H9 (cell line): ENCODE data around the gene DPYSL3. TPM values are rescaled to one million over a fixed set of nuclear protein-coding genes. Genes with fewer than 3 reads are reported as not detected.

ENCODE experiments used
- DNase-seq: peaks from one replicate; pipeline ENCODE4 v3.0.0-alpha.2; 2017
- H2AFZ ChIP-seq: one replicate; pipeline ENCODE4 v1.6.1; 2013; ENCODE audit warnings: mild to moderate bottlenecking, low read length, control low read depth, moderate library complexity
- H2AK5ac ChIP-seq: 2 replicates; pipeline ENCODE4 v1.6.1; 2013; ENCODE audit warnings: low read length, control low read depth, mixed read lengths; ENCODE audit not compliant: insufficient read length
- H2BK120ac ChIP-seq: one replicate; pipeline ENCODE4 v1.6.1; 2013; ENCODE audit warnings: low read depth, mild to moderate bottlenecking, low read length, control low read depth, inconsistent platforms; ENCODE audit not compliant: poor library complexity, severe bottlenecking
- H2BK12ac ChIP-seq: 2 replicates; pipeline ENCODE4 v1.6.1; 2013; ENCODE audit warnings: low read length, control low read depth, mixed read lengths, low read depth; ENCODE audit not compliant: insufficient read length
- H2BK15ac ChIP-seq: 2 replicates; pipeline ENCODE4 v1.6.1; 2013; ENCODE audit warnings: low read depth, low read length, control low read depth
- H2BK20ac ChIP-seq: one replicate; pipeline ENCODE4 v1.6.1; 2013; ENCODE audit warnings: low read depth, mild to moderate bottlenecking, low read length, control low read depth, inconsistent platforms; ENCODE audit not compliant: poor library complexity, severe bottlenecking
- H2BK5ac ChIP-seq: 2 replicates; pipeline ENCODE4 v1.6.1; 2013; ENCODE audit warnings: low read length, control low read depth, mixed read lengths; ENCODE audit not compliant: insufficient read length
- H3K14ac ChIP-seq: 2 replicates; pipeline ENCODE4 v1.6.1; 2013; ENCODE audit warnings: low read length, control low read depth; ENCODE audit not compliant: insufficient read depth
- H3K18ac ChIP-seq: 2 replicates; pipeline ENCODE4 v1.6.1; 2013; ENCODE audit warnings: low read depth, mild to moderate bottlenecking, mixed read lengths, low read length, control low read depth; ENCODE audit not compliant: insufficient read length
- H3K23ac ChIP-seq: 2 replicates; pipeline ENCODE4 v1.6.1; 2013; ENCODE audit warnings: low read length, control low read depth, mixed read lengths, low read depth; ENCODE audit not compliant: insufficient read length
- H3K23me2 ChIP-seq: 2 replicates; pipeline ENCODE4 v1.6.1; 2013; ENCODE audit warnings: low read depth, mild to moderate bottlenecking, mixed read lengths, low read length, control low read depth; ENCODE audit not compliant: insufficient read length, poor library complexity, severe bottlenecking
- H3K27ac ChIP-seq: 2 replicates; pipeline ENCODE4 v1.5.1; 2013; ENCODE audit warnings: low read length, control low read depth, mixed read lengths, low read depth; ENCODE audit not compliant: insufficient read length
- H3K27me3 ChIP-seq: 2 replicates; pipeline ENCODE4 v1.6.1; 2013; ENCODE audit warnings: low read length, control low read depth, inconsistent platforms; ENCODE audit not compliant: insufficient read depth
- H3K4ac ChIP-seq: 2 replicates; pipeline ENCODE4 v1.6.1; 2013; ENCODE audit warnings: low read depth, mild to moderate bottlenecking, control low read depth, inconsistent platforms, low read length, moderate library complexity
- H3K4me1 ChIP-seq: 2 replicates; pipeline ENCODE4 v1.6.1; 2013; ENCODE audit warnings: low read length, control low read depth, inconsistent platforms; ENCODE audit not compliant: insufficient read depth
- H3K4me2 ChIP-seq: 2 replicates; pipeline ENCODE4 v1.6.1; 2013; ENCODE audit warnings: low read length, control low read depth, mixed read lengths; ENCODE audit not compliant: insufficient read length, insufficient read depth
- H3K56ac ChIP-seq: 2 replicates; pipeline ENCODE4 v1.6.1; 2013; ENCODE audit warnings: low read depth, mild to moderate bottlenecking, mixed read lengths, low read length, control low read depth; ENCODE audit not compliant: insufficient read length
- H3K79me1 ChIP-seq: 2 replicates; pipeline ENCODE4 v1.6.1; 2013; ENCODE audit warnings: low read depth, mild to moderate bottlenecking, moderate library complexity, low read length, control low read depth, inconsistent platforms; ENCODE audit not compliant: insufficient read depth, poor library complexity, severe bottlenecking
- H3K79me2 ChIP-seq: 2 replicates; pipeline ENCODE4 v1.6.1; 2013; ENCODE audit warnings: low read length, control low read depth, inconsistent platforms; ENCODE audit not compliant: insufficient read depth
- H3K9ac ChIP-seq: 2 replicates; pipeline ENCODE4 v1.6.1; 2013; ENCODE audit warnings: low read length, control low read depth, mixed read lengths; ENCODE audit not compliant: insufficient read length; ENCODE audit errors: extremely low read depth
- H3K9me3 ChIP-seq: one replicate; pipeline ENCODE4 v1.6.1; 2013; ENCODE audit warnings: low read depth, low read length, inconsistent platforms; ENCODE audit not compliant: control insufficient read depth
- H3T11ph ChIP-seq: one replicate; pipeline ENCODE4 v1.6.1; 2013; ENCODE audit warnings: mild to moderate bottlenecking, low read length, control low read depth, inconsistent platforms
- H4K20me1 ChIP-seq: one replicate; pipeline ENCODE4 v1.6.1; 2013; ENCODE audit not compliant: control insufficient read depth, insufficient read length, insufficient read depth
- H4K5ac ChIP-seq: 2 replicates; pipeline ENCODE4 v1.6.1; 2013; ENCODE audit warnings: low read depth, mild to moderate bottlenecking, mixed read lengths, low read length, control low read depth; ENCODE audit not compliant: insufficient read length
- H4K8ac ChIP-seq: replicated peaks from 2 replicates; pipeline ENCODE4 v1.6.1; 2013; ENCODE audit warnings: low read length, control low read depth, mixed read lengths, low read depth; ENCODE audit not compliant: insufficient read length
- H4K91ac ChIP-seq: 2 replicates; pipeline ENCODE4 v1.6.1; 2013; ENCODE audit warnings: low read depth, mild to moderate bottlenecking, moderate library complexity, mixed read lengths, low read length, control low read depth; ENCODE audit not compliant: insufficient read length
- H3K27ac Mint-ChIP-seq, 3 experiments: 2 replicates in 2 of 3; 3 replicates in 1 of 3; pipeline ENCODE4 v1.8.0; 2020 to 2021; ENCODE audit warnings: mixed read lengths in 3 of 3, mild to moderate bottlenecking in 1 of 3, moderate library complexity in 1 of 3
- H3K27me3 Mint-ChIP-seq: 2 replicates; pipeline ENCODE4 v1.8.0; 2021; ENCODE audit warnings: low read depth, mild to moderate bottlenecking, moderate library complexity, mixed read lengths
- H3K36me3 Mint-ChIP-seq, 3 experiments: 2 replicates in 2 of 3; 3 replicates in 1 of 3; pipeline ENCODE4 v1.8.0; 2020 to 2021; ENCODE audit warnings: low read depth in 3 of 3, mixed read lengths in 3 of 3; ENCODE audit not compliant: insufficient read depth in 1 of 3
- H3K4me1 Mint-ChIP-seq, 2 experiments: 2 replicates each; pipeline ENCODE4 v1.8.0; 2020; ENCODE audit warnings: mixed read lengths in 2 of 2
- H3K4me3 Mint-ChIP-seq, 2 experiments: 2 replicates in 1 of 2; 3 replicates in 1 of 2; pipeline ENCODE4 v1.8.0; 2020 to 2021; ENCODE audit warnings: mild to moderate bottlenecking in 2 of 2, mixed read lengths in 2 of 2, moderate library complexity in 1 of 2
- H3K9me3 Mint-ChIP-seq, 2 experiments: 2 replicates in 1 of 2; 3 replicates in 1 of 2; pipeline ENCODE4 v1.8.0; 2020; ENCODE audit warnings: mild to moderate bottlenecking in 2 of 2, mixed read lengths in 2 of 2, moderate library complexity in 1 of 2
- CTCF ChIP-seq: fragments of 200-600 bp; sonication (generic); conservative IDR thresholded peaks from 3 replicates; pipeline ENCODE4 v1.8.0; 2021; ENCODE audit warnings: antibody characterized with exemption, mild to moderate bottlenecking
- WGBS: extraction: QIAGEN DNeasy Blood & Tissue Kit; methylation state at CpG from one replicate; pipeline ENCODE4 v1.1.7; 2013; ENCODE audit warnings: missing lambda C conversion rate, low lambda C conversion rate, mixed read lengths; ENCODE audit not compliant: insufficient read length; ENCODE audit errors: extremely low coverage; 5-methylcytosine and 5-hydroxymethylcytosine counted together
- total RNA-seq: library from RNA; stranded (reverse); gene quantifications from 2 replicates; pipeline ENCODE4 v1.2.1, GENCODE V29; 2021

DPYSL3 gene
- total RNA-seq, 1 experiment from 2014 or later: 515 TPM

DNA sequence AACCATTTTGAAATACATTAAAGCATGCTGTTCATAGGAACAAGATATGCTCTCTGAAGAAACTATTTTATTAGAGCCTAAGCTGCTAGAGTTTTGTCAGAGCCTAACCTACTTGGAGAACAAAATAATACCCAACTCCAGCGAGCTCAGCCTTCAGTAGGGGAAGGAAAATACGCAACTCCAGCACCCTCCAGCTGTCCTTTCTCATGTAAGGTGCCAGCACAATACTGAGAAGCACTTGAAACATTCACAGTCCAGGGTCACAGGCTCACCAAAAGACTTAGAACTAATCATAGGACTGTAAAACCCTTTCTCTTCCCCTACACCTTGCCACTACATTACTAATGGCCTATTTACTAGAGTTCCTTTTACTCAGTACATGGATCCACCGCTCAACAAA is 18.9 kb downstream of the DPYSL3 start:
- peak overlapping the region; percentile 8 to 90 (median 88); a peak in 6 of 7 replicates for H3K27ac Mint-ChIP-seq
- peaks cover 0 to 5% (median 3%) of the 10 kb centered on the region in 3 experiments; a peak in 4 of 7 replicates for H3K36me3 Mint-ChIP-seq
- no peak for DNase-seq

More for the DNA sequence above, 18.9 kb downstream of the DPYSL3 start:
- Histone ChIP-seq H2BK20ac (no peak overlapping the region), H3K9me3 (no peaks in the 10 kb centered on the region), H2BK12ac (no peak overlapping the region), H3K56ac (no peak overlapping the region), H3K4me2 (peak overlapping the region; percentile 24), H3K23ac (no peak overlapping the region), H3K9ac (no peak overlapping the region), H3K79me1 (peaks cover 3% of the 10 kb centered on the region), H2AFZ (no peak overlapping the region), H3K14ac (no peak overlapping the region), H3K4ac (no peak overlapping the region), H2BK5ac (no peak overlapping the region), H2AK5ac (no peak overlapping the region), H3T11ph (no peak overlapping the region), H3K23me2 (no peaks in the 10 kb centered on the region), H4K91ac (no peak overlapping the region), H2BK120ac (no peak overlapping the region), H2BK15ac (no peak overlapping the region), H3K79me2 (peaks cover 1% of the 10 kb centered on the region; the same call in 1 of the 2 replicates), H3K4me1 (peaks cover 14% of the 10 kb centered on the region), H4K20me1 (no peaks in the 10 kb centered on the region), H3K18ac (no peak overlapping the region), H4K8ac (no peak overlapping the region), H4K5ac (no peak overlapping the region), H3K27me3 (no peaks in the 10 kb centered on the region), H3K27ac (peak overlapping the region; percentile 67)
- H3K9me3 Mint-ChIP-seq: no peaks in the 10 kb centered on the region
- no CpG with 5 or more reads among the region's 3 CpGs for WGBS
- no peak for TF ChIP-seq CTCF
- peaks cover 48 to 54% of the 10 kb centered on the region in 2 experiments for H3K4me1 Mint-ChIP-seq
- H3K4me3 Mint-ChIP-seq: peak overlapping the region in 1 of 2 experiments; percentile 14; a peak in 1 of 5 replicates
- H3K27me3 Mint-ChIP-seq: no peaks in the 10 kb centered on the region; the same call in 1 of the 2 replicates
